Measurements from ENCODE around the gene NPHP1.
"Not testable (repeated sequence)": the region's sequence is repeated elsewhere in the genome, so short reads cannot be mapped to it uniquely, and the experiment has no call there.

The NPHP1 gene

DNA sequence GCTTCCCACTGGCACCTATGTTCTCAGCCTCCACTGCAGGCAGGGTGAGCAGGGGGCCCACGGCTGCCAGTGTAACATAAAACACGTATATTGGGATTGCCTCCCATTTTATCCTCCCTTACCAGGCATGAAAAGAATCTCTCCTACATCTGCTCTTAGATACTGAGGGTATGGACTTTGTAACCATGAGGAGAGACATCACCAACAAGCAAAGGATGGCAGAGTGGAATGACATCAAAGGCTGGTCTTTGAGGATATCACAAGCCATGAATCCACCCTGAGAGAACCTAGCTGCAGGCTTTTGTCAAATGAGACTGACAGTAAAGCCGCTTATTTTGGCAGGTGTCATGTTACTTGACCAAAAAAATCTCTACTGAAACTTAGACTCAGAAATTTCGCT, 7.4 kb downstream of the NPHP1 start:
- DNase-seq (ENCODE audit: low spot score), result no peak

DNA sequence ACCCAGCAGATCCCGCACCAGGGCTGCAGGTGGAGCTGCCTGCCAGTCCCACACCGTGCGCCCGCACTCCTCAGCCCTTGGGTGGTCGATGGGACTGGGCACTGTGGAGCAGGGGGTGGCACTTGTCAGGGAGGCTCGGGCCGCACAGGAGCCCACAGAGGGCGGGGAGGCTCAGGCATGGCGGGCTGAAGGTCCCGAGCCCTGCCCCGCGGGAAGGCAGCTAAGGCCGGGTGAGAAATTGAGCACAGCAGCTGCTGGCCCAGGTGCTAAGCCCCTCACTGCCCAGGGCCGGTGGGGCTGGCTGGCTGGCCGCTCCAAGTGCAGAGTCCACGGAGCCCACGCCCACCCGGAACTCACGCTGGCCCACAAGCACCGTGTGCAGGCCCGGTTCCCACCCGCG, 14.6 kb downstream of the NPHP1 start:
- DNase-seq (ENCODE audit: low spot score), result not testable (repeated sequence)

DNA sequence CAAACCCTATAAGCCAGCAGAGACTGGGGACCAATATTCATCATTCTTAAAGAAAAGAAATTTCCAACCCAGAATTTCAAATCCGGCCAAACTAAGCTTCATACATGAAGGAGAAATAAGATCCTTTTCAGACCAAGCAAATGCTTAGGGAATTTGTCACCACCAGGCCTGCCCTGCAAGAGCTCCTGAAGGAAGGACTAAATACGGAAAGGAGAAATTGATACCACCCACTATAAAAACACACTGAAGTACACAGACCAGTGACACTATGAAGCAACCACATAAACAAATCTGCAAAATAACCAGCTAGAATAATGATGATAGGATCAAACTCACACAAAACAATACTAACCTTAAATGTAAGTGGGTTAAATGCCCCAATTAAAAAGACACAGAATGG, 22.4 kb downstream of the NPHP1 start:
- DNase-seq (ENCODE audit: low spot score), result no peak

DNA sequence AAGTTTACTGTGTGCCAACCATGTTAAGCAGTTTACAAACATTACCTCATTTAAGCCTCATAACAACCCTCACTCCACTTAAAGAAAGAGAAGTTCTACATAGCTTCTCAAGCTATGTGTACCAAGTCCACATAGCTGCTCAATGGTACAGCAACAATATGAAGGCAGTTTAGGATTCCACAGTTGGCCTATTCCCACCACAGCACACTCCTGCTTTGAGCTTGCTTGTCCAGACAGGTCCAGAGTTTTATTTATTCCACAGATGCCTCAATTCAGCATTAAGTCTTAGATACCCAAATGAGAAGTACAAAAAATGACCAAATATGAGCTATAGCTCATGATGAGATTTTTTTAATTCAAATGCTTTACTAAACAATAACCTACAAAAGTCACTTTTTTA, 24.8 kb downstream of the NPHP1 start:
- no peak for DNase-seq (ENCODE audit: low spot score)

DNA sequence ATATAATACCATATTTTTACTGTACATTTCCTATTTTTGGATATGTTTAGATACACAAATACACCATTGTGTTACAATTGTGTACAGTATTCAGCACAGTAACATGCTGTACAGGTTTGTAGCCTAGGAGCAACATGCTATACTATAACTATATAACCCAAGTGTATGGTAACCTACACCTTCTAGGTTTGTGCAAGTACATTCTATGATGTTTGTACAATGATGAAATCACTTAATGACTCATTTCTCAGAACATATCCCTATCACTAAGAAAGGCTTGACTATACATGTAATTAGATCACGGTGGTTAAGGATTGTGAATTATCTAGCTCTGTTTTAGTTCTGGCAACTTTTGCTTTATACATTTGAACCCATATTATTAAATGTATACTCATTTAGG, 31.3 kb downstream of the NPHP1 start:
- no peak for DNase-seq (ENCODE audit: low spot score)

DNA sequence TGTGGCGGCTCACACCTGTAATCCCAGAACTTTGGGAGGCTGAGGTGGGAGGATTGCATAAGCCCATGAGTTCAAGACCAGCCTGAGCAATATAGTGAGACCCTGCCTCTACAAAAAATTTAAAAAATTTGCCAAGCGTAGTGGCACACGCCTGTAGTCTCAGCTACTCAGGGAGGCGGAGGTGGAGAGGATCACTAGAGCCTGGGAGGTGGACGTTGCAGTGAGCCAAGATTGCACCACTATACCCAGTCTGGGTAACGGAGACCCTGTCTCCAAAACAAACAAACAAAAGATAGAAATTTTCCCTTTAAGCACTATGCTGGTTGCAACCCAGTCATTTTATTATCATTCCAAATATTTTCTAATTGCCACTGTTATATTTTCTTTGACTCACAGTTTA, 32.3 kb downstream of the NPHP1 start:
- no peak for DNase-seq (ENCODE audit: low spot score)

DNA sequence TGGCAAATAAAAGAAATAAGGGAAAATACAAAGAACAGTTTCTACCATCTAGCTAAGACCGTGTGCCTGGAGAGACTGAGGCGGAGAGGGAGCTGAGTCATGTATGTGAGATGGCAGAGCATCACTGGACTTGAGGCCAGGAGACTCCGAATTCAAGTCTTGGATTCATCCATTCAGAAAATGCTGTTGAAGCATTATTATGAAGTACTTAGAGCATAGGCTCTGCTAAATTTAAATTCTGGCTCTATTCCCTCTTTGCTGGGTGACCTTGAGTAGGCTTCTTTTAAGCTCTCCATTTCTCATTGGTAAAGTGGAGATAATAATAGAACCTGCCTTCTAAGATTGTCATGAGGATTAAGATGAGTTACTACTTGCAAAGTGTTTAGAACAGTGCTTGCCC, 34.7 kb downstream of the NPHP1 start:
- DNase-seq (ENCODE audit: low spot score), result no peak

DNA sequence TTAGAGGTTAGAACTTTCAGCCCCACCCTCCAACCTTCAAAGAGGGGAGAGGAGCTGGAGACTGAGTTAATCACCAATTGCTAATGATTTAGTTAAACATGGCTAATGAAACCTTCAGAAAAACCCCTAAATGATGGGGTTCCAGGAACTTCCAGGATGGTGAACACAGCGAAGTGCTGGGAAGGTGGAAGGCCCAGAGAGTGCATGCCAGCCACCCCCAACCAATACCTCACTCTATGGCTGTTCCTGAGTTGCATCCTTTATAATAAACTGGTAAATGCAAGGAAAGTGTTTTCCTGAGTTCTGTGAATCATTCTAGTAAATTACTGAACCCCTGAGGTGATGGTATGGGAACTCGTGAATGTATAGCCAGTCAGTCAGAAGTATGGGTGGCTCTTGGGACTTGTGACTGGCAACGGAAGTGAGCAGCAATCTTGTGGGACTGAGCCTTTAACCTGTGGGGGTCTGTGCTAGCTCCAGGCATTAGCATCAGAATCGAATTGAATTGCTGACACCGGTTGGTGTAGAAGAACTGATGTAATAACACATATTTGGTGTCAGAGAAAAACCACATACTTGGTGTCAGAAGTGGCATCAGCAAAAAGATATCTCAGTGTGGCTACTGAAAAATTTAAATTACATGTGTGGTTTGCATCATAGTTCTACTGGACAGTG, 37.4 kb downstream of the NPHP1 start:
- DNase-seq (ENCODE audit: low spot score), result no peak

DNA sequence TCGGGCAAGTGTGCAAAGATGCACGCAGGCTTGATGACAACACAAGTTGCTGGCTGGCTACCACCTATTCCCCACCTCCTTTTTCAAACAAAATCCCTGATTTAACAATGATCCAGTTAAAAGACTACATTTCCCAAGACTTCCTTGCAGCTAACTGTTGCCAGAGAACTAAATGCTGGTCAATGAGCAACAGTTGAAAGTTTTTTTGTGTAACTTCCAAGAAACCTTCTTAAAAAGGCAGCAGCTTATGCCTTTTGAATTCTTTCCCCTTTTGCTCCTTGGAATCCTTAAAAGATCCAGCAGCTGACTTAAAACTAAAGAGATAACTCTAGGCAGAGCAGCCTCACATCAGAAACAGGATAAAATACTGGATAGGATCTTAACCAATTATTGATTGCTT, 38.5 kb downstream of the NPHP1 start:
- DNase-seq (ENCODE audit: low spot score), result no peak

DNA sequence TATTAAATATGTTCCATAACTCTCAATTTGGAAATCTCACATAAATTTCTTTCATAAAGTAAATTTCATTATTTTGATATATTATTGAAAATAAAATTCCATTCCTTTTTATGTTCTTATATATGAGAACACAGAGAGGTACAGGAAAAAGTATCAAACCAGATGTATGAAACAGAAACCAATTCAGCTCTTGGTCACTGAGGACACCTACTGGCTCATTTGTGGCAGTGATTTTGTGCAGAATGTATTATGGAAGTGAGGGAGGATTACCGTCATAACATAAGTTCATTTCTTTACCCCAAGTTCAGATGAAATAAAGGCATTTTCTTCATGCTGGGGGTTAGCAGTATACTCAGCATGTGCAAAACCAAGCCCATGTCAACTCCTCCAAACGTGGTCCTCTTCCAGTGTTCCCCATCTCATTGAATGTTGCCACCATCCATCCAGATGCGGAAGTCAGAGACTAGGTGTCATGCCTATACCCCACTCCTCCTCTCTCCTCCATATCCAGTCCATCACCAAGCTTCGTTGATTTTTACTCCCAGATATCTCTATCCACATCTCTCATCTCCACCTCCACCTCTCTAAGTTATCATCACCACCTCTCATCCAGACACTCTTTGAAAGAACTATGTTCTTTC, 47.5 kb downstream of the NPHP1 start:
- DNase-seq (ENCODE audit: low spot score), result no peak

DNA sequence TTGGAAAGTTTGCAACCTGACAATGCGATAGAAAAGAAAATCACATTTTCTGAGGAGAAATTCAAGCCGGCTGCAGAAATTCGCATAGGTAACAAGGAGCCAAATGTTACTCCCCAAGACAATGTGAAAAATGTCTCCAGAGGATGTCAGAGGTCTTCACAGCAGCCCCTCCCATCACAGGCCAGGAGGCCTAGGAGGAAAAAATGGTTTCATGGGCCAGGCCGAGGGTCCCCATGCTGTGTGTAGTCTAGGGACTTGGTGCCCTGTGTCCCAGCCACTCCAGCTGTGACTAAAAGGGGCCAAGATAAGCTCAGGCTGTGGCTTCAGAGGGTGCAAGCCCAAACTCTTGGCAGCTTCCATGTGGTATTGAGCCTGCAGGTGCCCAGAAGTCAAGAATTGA, 50.0 kb downstream of the NPHP1 start:
- DNase-seq (ENCODE audit: low spot score), result not testable (repeated sequence)

DNA sequence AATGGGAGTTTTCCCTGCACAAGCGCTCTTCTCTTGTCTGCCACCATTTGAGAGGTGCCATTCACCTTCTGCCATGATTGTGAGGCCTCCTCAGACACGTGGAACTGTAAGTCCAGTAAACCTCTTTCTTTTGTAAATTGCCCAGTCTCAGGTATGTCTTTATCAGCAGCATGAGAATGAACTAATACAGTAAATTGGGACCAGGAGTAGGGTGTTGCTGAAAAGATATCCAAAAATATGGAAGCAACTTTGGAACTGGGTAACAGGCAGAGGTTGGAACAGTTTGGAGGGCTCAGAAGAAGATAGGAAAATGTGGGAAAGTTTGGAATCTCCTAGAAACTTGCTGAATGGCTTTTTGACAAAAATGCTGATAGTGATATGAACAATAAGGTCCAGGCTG, 50.6 kb downstream of the NPHP1 start:
- DNase-seq (ENCODE audit: low spot score), result not testable (repeated sequence)

DNA sequence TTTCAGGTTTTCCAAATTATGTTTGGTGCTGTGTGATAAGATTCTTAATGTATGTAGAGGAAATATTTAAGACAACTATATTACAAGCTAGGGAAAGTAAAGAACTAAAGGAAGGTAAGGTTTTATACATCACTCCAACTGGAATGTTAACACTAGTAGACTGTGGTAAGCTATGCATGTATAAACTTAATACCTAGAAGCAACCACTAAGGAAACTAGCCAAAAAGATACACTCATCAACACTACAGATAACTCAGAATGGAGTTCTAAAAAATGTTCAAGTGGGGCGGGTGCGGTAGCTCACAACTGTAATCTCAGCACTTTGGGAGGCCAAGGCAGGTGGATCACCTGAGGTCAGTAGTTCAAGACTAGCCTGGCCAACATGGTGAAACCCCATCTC, 51.4 kb downstream of the NPHP1 start:
- DNase-seq (ENCODE audit: low spot score), result no peak

DNA sequence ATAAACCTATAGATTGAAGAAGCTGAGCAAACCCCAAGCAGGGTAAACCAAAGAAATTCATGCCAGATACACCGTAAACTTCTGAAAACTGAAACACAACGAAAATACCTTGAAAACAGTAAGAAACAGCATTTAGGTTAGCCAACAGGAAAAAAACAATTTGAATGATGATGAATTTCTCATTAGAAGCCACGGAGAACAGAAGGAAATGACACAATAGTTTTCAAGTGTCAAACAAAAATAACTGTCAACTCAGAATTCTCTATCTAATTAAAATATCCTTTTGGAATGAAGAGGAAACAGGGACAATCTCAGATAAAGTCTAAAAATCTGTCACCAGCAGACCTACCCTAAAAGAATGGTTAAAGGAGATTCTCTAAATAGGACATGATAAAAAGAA, 51.9 kb downstream of the NPHP1 start:
- no peak for DNase-seq (ENCODE audit: low spot score)

DNA sequence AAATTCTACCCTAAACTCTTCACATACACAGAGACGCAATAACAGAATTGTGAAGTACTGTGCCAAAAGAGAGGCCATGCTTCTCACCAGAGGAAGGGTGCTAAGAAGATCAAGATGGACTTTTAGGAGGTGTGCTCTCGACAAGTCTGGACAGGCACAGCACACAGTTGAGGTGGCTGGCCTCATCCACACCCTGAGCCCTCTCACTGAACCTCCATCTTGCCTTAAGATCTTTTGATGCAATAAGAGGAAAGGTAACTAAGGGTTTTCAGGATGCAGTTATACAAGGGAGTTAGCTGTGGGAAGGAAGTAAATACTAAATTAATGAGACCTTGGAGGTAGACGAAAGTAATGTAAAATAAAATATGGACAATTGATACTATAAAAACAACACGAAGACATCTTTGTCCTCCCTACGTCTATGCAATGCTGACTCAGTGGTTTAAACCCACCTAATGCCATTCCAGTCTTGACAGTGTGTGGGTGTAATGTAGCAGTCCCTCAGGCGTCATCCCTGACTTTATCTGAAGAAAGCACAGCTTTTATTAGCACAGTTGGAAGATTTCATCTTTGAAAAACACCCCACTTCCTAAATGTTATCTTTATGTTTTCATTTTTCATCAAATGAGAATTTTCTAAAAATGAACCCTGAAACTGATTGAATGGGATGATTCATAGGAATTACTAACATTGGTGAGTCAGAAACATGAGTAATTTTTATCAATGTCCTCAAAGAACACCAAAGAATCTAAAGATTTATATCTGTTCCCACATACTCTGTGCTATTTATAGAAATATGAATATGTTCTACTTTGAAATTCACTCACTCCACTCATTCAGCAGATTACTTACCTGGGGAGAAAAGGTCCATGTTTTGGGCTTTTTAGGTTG, 55.2 kb downstream of the NPHP1 start:
- DNase-seq (ENCODE audit: low spot score), result no peak

DNA sequence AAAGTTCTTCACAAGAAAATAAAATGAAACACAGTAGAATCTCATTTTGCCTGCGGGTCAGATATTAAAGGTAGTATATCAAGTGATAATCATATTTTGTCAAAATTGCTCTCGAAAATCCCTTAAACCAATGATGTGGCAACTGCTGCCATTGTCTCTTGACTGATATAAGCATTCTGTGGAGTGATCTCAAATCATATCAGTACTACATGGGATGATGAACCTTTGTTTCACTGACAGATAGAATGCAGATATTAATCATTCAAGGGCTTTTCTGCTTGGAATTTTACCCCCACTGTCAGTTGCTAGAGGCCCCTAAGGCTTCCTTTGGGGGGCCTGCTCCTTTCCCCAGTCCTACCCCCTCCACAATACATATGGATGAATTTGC, 57.9 kb downstream of the NPHP1 start:
- no peak for DNase-seq (ENCODE audit: low spot score)

DNA sequence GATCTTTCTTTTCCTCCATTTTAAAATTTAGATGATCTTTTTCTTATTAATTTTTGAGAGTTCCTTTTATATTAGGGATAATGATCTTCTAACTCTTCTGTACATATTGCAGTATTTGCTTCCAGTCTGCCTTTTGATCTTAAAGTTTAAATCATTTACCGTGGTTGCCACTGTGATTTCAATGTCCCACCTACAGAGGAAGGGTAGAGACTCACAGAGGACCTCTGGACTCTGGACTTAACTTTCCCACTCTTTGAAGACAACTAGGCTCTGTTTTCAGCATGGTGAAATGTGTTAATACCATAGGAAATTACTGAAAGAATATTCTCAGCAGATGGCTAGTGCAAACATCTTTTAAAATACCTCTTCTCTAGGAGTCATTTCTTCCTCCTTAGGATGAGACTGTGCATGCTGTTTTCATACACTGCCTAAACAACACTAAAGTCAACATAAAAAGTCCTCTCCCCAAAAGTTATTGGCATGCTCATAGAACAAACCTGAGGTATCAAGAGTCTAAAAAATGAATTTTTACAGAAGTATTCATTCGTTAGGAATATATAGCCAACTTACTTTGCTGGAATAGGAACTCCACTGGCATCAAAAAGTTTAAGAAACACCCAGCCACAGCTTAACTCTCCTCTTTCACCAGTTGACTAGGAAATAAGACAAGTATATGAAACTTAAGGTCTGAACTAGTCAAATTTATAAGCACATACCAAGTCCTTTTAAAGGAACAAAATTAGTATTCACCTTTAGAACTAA, 58.4 kb downstream of the NPHP1 start:
- DNase-seq (ENCODE audit: low spot score), result no peak

DNA sequence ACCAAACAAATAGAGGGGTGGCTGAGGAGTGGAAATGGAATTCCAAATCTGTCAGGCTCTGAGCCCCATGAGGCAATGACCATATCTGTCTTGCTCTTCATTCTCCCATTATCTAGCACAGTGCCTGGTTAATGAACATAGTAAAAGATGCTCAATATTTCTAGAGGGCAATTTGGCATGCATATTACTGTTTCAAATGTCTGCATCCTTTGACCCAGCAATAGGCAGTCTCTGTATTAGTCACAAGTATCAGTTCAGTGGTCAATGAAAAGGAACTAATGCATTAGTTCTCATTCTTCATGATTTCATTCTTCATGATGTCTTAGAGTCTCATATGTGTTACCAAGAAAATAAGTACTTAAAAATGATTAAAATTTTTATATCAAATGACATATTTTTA, 60.8 kb downstream of the NPHP1 start:
- no peak for DNase-seq (ENCODE audit: low spot score)

DNA sequence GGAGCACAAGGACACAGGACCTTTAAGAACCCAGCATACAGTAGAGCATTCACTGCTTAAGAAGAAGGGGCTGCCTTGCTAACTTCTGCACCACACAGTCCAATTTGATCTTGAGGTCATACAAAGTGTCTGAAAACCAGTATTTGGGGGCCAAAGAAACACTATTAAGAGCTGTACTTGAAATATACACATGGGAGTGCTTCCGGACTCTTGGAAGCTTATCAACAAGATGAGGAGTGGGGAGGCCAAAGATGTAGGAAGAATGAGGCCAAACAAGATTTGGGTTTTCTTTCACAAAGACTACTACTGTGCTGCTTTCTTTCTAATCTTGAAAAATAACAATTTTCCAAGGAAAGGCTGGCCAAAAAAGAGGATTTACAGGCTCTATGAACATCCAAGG, 64.4 kb downstream of the NPHP1 start:
- no peak for DNase-seq (ENCODE audit: low spot score)

DNA sequence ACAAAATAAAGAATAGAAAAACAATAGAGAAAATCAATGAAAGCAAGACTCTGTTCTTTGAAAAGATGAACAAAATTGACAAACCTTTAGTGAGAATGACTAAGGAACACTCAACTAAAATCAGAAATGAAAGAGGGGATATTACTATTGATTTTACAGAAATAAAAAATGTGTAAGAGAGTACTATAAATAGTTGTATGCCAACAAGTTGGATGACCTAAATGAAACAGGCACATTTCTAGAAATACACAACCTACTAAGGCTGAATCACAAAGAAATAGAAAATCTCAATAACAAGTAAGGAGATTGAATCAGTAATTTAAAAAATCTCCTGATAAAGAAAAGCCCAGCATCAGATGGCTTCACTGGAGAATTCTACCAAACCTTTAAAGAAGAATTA, 70.8 kb downstream of the NPHP1 start:
- DNase-seq (ENCODE audit: low spot score), result no peak

DNA sequence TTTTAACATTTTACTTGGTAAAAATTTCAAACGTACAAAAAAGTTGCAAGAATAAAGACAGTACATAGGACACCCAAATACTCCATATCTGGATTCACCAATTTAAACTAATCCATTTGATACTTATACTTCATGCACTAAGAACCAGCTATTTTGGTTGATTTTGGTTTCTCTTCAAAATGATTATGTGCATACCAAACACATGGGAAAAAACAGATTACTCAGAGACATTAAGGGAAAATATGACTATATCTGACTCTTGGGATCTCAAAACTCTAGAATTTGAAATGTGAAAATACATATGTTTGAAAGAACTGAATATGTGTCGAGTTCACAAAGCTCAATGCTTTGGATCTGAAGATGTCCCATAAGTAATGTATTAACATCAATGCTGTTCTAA, 73.6 kb downstream of the NPHP1 start:
- DNase-seq (ENCODE audit: low spot score), result no peak

DNA sequence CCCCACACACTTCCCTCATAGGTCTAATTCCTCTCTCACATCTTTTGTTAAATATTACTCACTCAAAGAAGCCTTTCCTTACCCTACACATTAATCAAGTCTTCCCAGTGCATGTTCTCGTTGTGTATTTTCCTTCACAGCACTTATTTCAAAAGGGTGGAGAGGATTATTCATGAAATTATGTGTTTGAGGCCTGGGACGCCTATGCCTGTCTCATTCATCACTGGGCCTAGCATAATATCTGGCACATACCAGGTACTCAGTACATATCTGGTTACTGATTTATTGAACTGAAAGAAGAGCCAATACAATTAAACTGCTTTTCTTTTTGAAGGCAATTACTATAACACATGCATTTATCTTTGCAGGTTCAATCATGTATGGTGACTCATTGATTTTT, 74.1 kb downstream of the NPHP1 start:
- no peak for DNase-seq (ENCODE audit: low spot score)

DNA sequence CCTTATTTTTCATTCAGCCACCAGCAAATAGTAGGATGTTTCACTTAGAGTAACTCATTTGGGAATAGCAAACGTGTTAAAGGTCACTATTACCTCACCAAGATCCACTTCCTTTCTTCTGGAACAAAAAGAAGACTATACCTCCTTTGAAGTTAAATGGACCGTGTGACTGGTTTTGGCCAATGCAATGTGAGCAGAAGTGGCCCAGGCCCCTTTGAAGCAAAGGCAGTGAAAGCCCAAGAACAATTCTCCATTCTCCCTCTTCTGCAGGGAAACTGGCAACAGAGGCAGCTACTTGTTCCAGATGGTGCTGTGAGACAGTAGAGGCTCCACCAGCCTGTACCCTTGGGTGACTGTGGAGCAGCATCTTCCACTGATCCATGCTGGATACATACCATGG, 77.9 kb downstream of the NPHP1 start:
- DNase-seq (ENCODE audit: low spot score), result no peak
